Retinal pigment epithelial cell (primary cell): ENCODE results near the gene RBM39.
"Not testable (repeated sequence)": the region's sequence is repeated elsewhere in the genome, so short reads cannot be mapped to it uniquely, and the experiment has no call there.

Experiments used
- DNase-seq: peaks from one replicate; pipeline ENCODE4 v3.0.0-alpha.2; 2010; ENCODE audit warnings: low read depth
- H3K4me3 ChIP-seq: 2 replicates; pipeline ENCODE4 v1.5.1; 2011; ENCODE audit warnings: mild to moderate bottlenecking, low read length, control low read depth, moderate library complexity
- TF ChIP-seq, protein P1 (sequence below): conservative IDR thresholded peaks from 2 replicates; pipeline ENCODE4 v1.5.1; 2011; ENCODE audit warnings: low read depth, low read length, control low read depth, inconsistent platforms

Gene RBM39

DNA sequence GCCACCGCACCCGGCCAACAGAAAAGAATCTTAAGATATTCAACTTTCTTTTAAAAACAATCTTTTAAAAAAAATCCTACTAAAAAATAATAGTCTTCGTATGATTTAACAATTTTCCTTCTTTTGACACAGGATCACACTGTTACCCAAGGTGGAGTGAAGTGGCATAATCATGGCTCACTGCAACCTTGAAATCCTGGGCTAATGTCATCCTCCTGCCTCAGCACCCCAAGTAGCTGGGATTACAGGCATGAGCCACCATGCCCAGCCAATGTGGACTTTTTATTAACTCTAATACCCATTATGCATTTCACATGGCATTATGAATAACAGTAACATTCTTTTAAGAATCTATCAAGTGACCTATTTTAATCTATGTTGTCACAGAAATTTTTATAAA lies 20.8 kb downstream of the RBM39 start:
- no peak for DNase-seq
- TF ChIP-seq, protein P1, sequence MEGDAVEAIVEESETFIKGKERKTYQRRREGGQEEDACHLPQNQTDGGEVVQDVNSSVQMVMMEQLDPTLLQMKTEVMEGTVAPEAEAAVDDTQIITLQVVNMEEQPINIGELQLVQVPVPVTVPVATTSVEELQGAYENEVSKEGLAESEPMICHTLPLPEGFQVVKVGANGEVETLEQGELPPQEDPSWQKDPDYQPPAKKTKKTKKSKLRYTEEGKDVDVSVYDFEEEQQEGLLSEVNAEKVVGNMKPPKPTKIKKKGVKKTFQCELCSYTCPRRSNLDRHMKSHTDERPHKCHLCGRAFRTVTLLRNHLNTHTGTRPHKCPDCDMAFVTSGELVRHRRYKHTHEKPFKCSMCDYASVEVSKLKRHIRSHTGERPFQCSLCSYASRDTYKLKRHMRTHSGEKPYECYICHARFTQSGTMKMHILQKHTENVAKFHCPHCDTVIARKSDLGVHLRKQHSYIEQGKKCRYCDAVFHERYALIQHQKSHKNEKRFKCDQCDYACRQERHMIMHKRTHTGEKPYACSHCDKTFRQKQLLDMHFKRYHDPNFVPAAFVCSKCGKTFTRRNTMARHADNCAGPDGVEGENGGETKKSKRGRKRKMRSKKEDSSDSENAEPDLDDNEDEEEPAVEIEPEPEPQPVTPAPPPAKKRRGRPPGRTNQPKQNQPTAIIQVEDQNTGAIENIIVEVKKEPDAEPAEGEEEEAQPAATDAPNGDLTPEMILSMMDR = no peak
- H3K4me3 ChIP-seq = no peak overlapping the region

DNA sequence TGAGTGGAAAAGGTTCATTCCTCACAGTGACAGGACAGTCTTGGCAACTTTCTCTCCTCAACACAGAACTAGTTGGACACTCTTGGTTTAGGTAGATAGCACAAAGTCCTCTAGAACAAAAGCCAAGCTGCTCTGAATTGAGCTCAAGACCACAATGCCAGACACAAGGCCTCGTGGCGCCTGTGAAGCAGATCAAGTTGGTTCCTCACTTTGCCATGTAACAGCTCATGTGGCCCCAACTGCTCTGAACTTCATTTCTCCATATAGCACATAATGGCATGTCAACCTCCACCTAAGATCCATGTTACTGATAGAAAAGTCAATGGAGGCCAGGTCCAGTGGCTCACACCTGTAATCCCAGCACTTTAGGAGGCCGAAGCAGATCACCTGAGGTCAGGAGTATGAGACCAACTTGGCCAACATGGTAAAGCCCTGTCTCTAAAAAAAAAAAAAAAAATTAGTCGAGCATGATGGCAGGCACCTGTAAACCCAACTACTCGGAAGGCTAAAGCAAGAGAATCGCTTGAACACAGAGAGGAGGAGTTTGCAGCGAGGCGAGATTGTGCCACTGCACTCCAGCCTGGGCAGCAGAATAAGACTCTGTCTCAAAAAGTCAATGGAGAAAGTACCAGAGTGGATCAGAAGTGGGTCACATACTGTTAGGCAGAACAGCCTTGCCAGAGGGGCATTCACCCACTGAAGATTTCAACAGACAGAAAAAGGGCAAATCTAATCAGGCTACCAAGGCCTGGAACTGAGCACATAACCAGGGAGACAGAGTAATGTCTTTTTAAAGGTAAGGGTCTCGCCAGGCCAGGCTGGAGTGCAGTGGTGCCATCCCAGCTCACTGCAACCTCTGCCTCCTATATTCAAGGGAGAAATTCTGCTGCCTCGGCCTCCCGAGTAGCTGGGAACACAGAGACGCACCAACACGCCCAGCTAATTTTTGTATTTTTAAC lies 21.6 kb downstream of the RBM39 start:
- no peak for DNase-seq
- no peak overlapping the region for H3K4me3 ChIP-seq
- TF ChIP-seq, protein P1 = no peak

DNA sequence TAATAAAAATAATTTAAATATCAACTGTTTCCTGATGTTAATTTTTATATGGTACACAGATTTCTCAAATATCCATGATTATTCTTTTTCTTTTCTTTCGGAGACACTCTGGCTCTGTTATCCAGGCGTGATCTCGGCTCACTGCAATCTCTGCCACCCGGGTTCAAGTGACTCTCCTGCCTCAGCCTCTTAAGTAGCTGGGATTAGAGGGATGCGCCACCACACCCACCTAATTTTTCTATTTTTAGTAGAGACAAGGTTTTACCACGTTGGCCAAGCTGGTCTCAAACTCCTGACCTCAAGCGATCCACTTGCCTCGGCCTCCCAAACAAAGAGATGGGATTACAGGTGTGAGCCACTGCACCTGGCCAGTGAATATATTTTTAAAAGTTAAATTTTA lies 22.3 kb downstream of the RBM39 start:
- H3K4me3 ChIP-seq = no peak overlapping the region
- DNase-seq = no peak
- TF ChIP-seq, protein P1 = no peak

DNA sequence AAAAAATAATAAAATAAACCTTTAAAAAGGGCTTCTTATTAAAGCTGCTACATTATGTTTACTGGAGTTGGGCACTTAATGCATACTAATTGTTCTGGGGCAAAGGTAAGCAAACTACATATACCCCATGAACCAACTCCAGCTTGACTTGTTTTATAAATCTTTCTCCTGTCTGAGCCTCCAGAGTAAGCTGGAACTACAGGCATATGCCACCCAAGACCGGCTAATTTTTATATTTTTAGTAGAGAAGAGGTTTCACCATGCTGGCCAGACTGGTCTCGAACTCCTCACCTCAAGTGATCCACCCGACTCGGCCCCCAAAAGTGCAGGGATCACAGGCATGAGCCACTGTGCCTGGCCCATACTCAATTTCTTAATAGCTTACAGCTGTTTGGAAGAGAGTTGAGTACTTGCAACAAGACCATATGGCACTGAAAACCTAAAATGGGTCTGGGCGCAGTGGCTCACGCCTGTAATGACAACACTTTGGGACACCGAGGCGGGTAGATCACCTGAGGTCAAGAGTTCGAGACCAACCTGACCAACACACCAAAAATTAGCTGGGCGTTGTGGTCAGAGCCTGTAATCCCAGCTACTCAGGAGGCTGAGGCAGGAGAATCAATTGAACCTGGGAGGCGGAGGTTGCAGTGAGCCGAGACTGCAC lies 23.0 kb downstream of the RBM39 start:
- no peak for DNase-seq
- TF ChIP-seq, protein P1 = no peak
- no peak overlapping the region for H3K4me3 ChIP-seq

DNA sequence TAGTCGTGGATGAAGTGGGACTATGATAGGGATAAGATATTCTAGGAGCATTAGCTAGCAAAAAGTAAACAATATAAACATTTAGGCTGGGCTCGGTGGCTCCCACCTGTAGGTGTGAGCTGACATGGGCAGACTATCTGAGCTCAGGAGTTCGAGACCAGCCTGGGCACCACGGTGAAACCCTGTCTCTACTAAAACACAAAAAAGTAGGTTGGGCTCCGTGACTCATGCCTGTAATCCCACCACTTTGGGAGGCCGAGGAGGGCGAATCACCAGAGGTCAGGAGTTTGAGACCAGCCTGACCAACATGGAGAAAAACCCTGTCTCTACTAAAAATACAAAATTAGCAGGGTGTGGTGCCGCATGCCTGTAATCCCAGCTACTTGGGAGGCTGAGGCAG lies 23.7 kb downstream of the RBM39 start:
- H3K4me3 ChIP-seq, DNase-seq: not testable (repeated sequence)

DNA sequence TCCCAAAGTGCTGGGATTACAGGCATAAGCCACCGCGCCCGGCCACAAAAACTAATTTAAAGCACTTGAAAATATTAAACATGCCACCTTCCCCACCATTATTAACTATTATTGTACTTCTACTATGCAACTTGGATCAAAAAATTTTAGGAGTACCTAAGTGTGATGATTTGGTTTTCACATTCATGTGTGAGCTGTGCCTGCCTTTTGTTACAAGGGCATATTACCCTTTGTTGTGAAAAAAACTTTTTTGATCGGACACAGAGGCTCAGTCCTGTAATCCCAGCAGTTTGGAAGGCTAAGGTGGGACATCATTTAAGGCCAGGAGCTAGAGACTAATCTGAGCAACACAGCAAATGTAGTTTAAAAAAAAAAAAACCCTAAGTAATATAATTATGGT lies 25.7 kb downstream of the RBM39 start:
- DNase-seq = no peak
- H3K4me3 ChIP-seq = no peak overlapping the region
- TF ChIP-seq, protein P1 = no peak

DNA sequence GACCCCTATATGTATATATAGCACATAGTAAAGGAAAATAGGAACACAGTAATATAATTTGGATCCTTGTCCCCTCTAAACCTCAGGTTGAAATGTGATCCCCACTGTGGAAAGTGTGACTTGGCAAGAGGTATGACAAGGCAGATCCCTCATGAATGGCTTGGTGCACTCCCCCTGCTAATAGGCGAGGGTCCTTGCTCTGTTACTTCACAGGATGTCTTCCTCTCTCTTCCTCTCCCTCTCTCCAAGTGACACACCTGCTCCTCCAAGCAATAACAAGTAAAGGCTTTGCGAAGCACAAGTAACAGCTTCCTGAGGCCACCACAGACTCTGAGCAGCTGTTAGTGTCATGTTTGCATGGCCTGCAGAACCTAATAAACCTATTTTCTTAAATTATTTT lies 26.4 kb downstream of the RBM39 start:
- TF ChIP-seq, protein P1 = no peak
- no peak for DNase-seq
- H3K4me3 ChIP-seq = no peak overlapping the region
